ENCODE results near the gene LMO7.

DNA sequence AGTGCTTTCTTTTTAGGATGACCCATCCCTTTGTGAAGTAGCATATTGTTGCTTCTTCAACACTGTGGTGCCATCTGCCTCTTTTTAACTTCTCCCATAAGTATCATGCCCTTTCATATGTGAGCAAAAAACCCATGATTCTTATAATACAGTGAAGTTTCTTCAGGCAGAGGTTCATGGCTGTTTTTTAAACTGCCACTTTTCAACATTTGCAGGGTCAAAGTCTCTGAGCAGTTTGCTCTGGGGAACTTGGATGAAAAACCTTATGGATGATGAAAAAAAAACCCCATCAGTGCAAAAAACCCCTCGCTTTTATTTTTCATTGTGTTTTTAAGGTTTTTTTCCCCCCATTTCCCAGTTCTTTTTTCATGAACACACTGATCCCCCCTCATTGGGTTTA lies 158.5 kb downstream of the LMO7 start:
- TF ChIP-seq, protein P1, sequence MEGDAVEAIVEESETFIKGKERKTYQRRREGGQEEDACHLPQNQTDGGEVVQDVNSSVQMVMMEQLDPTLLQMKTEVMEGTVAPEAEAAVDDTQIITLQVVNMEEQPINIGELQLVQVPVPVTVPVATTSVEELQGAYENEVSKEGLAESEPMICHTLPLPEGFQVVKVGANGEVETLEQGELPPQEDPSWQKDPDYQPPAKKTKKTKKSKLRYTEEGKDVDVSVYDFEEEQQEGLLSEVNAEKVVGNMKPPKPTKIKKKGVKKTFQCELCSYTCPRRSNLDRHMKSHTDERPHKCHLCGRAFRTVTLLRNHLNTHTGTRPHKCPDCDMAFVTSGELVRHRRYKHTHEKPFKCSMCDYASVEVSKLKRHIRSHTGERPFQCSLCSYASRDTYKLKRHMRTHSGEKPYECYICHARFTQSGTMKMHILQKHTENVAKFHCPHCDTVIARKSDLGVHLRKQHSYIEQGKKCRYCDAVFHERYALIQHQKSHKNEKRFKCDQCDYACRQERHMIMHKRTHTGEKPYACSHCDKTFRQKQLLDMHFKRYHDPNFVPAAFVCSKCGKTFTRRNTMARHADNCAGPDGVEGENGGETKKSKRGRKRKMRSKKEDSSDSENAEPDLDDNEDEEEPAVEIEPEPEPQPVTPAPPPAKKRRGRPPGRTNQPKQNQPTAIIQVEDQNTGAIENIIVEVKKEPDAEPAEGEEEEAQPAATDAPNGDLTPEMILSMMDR (IDR thresholded peaks at IDR 0.05; ENCODE audit: low read length): no peak
- no peak for TF ChIP-seq EZH2 (IDR thresholded peaks at IDR 0.05; ENCODE audit: borderline replicate concordance, low read length)
